ENCODE data around the gene CC2D2A. TPM values are rescaled to one million over a fixed set of nuclear protein-coding genes. Genes with fewer than 3 reads are reported as not detected.

The CC2D2A gene
- total RNA-seq, 1 donor from 2014 or later, result 24.0 TPM

DNA sequence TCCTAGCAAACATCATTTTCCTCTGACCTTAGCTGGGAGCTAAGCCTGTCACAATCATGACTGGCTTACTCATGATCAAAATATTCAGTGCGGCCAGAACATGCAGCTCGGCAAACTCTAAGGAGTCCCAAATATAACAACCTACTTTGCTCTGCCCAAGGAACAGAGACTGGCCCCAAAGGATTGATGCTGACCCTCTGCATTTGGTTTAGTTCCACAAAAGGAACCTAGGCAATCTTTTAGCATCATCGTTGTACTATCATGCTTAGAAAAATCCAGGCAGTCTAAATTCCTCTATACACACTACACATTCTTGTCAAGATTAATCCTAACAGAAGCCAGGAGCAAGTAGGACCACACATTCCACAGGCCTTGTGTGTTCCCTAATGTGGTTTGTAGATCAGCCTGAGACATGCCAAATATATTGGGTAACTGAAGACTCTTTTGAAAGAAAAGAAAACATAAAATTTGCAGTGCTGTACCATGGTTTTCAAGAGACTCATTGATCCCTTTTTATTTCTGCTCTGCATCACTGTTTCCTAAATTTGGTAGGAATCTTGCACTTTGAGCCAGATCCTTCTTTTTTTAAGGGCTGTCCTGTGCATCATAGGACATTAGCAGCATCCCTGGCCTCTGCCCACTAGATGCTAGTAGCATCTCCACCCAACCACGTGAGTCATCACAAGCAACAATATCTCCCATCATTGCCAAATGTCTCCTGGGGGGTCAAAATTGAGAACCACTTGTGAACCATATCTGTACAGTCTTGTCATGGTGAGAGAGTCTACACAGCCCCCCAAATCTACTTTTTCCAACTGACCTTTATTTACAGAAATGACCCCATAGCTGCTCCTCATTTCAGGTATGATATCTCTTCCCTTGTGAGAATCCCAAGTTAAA lies 17.6 kb upstream of the CC2D2A start:
- DNase-seq (ENCODE audit: low spot score in 2 of 2, unreplicated experiment in 2 of 2), result no peak
- no peak overlapping the region for H3K4me3 Mint-ChIP-seq
- TF ChIP-seq CTCF (IDR thresholded peaks at IDR 0.05; ENCODE audit: unreplicated experiment), result no peak
- H3K9me3 Mint-ChIP-seq, result peaks cover under 1% of the 10 kb centered on the region
- peaks cover 28% of the 10 kb centered on the region for H3K4me1 Mint-ChIP-seq
- no peaks in the 10 kb centered on the region for H3K27me3 Mint-ChIP-seq (ENCODE audit: low read depth)
- peak overlapping the region; percentile 50 for H3K27ac Mint-ChIP-seq
- peaks cover under 1% of the 10 kb centered on the region for H3K36me3 Mint-ChIP-seq

DNA sequence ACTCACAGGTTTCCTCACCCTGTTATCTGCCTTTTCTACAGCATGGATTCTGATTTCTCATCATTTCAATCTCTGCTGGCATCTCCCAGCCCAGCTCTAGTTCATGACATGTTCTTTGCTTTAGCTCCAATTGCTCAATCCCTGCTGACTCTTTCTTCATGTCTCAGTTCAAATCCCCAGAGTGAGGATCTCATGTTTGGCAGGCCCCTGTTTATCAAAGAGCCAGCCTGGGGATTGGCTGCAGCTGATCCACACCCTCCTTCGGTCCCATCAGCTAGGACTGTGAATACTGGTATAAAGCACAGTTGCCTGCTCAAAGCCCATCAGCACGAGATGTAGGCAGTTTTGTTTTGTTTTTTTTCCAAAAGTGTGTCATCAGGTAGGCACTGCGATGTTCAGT lies 14.4 kb upstream of the CC2D2A start:
- Mint-ChIP-seq H3K9me3 (no peaks in the 10 kb centered on the region), H3K4me1 (peaks cover 35% of the 10 kb centered on the region), H3K27ac (no peak overlapping the region), H3K4me3 (no peak overlapping the region), H3K36me3 (no peaks in the 10 kb centered on the region), H3K27me3 (ENCODE audit: low read depth) (peaks cover 3% of the 10 kb centered on the region)
- no peak for DNase-seq (ENCODE audit: low spot score in 2 of 2, unreplicated experiment in 2 of 2)
- TF ChIP-seq CTCF (IDR thresholded peaks at IDR 0.05; ENCODE audit: unreplicated experiment), result no peak

- Mint-ChIP-seq H3K27me3 (ENCODE audit: low read depth) (peaks cover 3% of the 10 kb centered on the region), H3K4me3 (no peak overlapping the region), H3K27ac (peak overlapping the region; percentile 8), H3K36me3 (no peaks in the 10 kb centered on the region), H3K9me3 (no peaks in the 10 kb centered on the region), H3K4me1 (peaks cover 13% of the 10 kb centered on the region)
- no peak for DNase-seq (ENCODE audit: low spot score in 2 of 2, unreplicated experiment in 2 of 2)
- peak; percentile 82 for TF ChIP-seq CTCF (IDR thresholded peaks at IDR 0.05; ENCODE audit: unreplicated experiment)
Measured at GRCh38 chr4:15457406-15458201, 12.1 kb upstream of the CC2D2A start.

- Mint-ChIP-seq H3K9me3 (no peaks in the 10 kb centered on the region), H3K27me3 (ENCODE audit: low read depth) (peaks cover 3% of the 10 kb centered on the region), H3K4me3 (no peak overlapping the region), H3K4me1 (peaks cover 13% of the 10 kb centered on the region), H3K27ac (no peak overlapping the region), H3K36me3 (no peaks in the 10 kb centered on the region)
- no peak for DNase-seq (ENCODE audit: low spot score in 2 of 2, unreplicated experiment in 2 of 2)
- TF ChIP-seq CTCF (IDR thresholded peaks at IDR 0.05; ENCODE audit: unreplicated experiment), result no peak
Measured at GRCh38 chr4:15458616-15459015, 11.1 kb upstream of the CC2D2A start.

GRCh38 chr4:15459706-15460105 lies 10.0 kb upstream of the CC2D2A start:
- Mint-ChIP-seq H3K9me3 (no peaks in the 10 kb centered on the region), H3K4me1 (peaks cover 13% of the 10 kb centered on the region), H3K36me3 (no peaks in the 10 kb centered on the region), H3K27me3 (ENCODE audit: low read depth) (peaks cover 3% of the 10 kb centered on the region), H3K4me3 (no peak overlapping the region), H3K27ac (no peak overlapping the region)
- no peak for DNase-seq (ENCODE audit: low spot score in 2 of 2, unreplicated experiment in 2 of 2)
- no peak for TF ChIP-seq CTCF (IDR thresholded peaks at IDR 0.05; ENCODE audit: unreplicated experiment)

All from mesothelial cell of epicardium (in vitro differentiated cells).